Adipose tissue (tissue), 3 donors: ENCODE results near the gene PEX16. TPM values are rescaled to one million over a fixed set of nuclear protein-coding genes. Genes with fewer than 3 reads are reported as not detected.
A peak's percentile ranks its signal among the peaks of the same experiment; 100 is the strongest.
"Not testable (repeated sequence)": the region's sequence is repeated elsewhere in the genome, so short reads cannot be mapped to it uniquely, and the experiment has no call there.

Source experiments
- H3K27ac ChIP-seq: one replicate; pipeline ENCODE4 v1.5.1; 2013; ENCODE audit warnings: low read depth, low read length
- WGBS, 3 donors: extraction: QIAGEN DNeasy Blood & Tissue Kit; methylation state at CpG; one replicate each; pipeline ENCODE4 v1.1.7; 2013; 5-methylcytosine and 5-hydroxymethylcytosine counted together
- polyA plus RNA-seq, 3 donors: library from polyadenylated mRNA; stranded (reverse); fragments of 200-250 nt; gene quantifications; one replicate each; pipeline ENCODE4 v1.2.3, GENCODE V29; 2013
- donor health status: healthy with polysubstance abuse.
- donor health status: Bipolar disorder and iron deficiency.
- donor health status: healthy.

The PEX16 gene
- polyA plus RNA-seq, 3 donors: 17.9 to 40.8 (median 35.1) TPM

DNA sequence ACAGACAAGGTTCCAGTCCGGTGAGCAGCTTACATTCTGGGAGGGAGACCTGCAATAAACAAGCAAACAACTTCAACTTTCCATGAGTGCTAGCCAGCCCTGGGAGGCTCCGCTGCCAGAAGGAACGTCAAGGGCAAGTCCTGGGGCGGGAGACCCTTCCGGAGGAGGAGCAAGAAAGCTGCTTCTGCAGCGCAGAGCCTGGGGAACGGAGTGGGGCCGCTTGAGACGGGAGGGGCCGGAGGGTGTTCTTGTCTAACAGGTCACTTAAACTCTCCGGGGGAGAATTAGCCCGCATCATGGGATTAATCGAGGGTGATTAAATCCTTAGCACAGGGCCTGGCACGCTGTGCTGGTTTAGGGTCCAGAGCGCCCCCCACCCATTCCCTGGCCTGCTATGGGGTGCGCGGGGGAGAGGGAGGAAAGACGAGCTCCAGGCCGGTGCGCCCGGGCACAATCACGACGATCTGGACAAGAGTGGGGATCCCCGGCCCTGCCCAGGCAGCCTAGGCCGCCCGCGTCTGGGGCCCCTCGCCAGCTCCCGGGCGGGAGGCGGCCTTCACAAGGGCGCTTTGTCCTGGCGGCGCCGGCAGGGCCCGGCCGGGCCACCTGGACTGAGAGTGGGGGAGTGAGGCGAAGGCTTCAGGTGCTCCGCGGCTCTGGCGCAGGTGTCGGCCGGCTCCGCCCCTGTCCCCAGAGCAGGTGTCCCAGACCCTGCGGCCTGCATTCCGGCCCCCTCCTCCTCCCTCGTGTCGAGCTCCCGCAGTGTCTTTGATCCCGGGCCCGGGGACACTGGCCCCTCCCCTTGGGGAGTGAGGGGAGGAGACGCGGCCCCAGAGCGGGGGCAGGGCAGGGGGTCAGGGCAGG, 4.1 kb upstream of the PEX16 start:
- H3K27ac ChIP-seq: no peak overlapping the region
- WGBS, 3 donors: 11 to 43% (median 36%) methylated on average over 43 to 54 of the region's 54 CpGs

DNA sequence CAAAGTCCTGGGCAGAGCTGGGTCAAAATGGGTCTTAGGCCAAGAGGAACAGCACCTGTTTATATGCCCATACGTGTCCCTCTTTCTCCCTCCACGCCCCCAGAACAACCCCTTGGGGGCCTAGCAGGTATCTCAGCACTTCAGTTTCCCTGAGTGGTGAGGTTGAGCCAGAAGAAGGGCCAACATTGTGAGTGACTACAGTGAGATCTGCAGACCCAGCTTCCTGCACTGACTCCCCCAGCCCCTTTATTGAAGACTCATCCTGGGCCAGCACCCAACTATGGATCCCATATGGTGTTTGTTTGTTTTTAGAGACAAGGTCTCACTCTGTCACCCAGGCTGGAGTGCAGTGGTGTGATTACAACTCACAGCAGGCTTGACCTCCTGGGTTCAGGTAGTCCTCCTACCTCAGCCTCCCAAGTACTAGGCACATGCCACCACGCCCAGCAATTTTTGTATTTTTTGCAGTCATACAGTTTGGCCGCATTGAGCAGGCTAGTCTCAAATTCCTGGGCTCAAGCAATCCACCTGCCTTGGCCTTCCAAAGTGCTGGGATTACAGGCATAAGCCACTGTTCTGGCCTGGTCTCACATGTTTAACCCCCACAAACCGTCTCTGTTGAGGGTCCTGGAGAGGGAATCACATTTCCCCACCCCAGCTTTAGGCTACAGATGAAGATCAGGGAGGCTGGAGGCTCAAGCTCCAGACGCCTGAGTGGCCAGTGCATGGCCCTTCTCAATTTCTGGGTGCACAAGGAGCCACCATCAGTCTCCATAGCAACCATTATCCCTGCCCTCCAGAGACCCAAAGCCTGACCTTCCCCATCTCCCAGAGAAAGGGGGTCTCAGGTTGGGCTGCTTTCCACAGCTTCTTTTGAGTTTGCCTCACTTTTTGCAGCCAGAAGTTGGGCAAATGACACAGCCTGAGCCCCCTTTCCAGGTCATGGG, 3.1 kb upstream of the PEX16 start:
- H3K27ac ChIP-seq: no peak overlapping the region
- 84 to 94% (median 87%) methylated on average over 6 of the region's 6 CpGs for WGBS, 3 donors

DNA sequence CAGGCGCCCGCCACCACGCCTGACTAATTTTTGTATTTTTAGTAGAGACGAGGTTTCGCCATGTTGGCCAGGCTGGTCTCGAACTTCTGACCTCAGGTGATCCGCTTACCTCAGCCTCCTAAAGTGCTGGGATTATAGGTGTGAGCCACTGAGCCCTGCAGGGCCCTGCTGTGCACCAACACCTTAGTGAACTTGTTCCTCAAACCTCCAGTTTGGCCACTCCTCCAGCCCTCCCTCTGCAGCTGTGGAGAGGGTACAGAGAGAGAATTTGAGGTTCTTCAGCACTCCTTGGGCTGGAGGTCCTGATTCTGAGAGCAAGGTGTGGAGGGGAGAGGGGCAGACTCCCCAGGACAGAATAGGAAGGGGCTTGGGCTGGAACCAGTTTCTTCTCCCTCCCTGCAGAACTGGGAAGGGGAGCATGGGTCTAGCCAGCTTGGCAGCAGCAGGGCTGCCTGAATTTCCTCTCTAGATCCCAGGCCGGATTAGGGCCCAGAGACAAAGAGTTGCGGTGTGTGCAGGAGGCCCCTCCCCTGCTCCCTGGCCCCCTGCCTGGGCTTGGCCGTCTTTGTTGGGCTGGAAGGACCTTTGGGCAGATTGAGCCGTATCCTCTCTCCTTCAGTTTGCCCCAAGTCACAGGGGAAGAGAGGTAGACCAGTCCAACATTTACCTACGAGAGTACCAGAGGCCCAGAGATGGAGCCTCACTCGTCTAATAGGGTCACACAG, 2.3 kb upstream of the PEX16 start:
- 65 to 79% (median 79%) methylated on average over 13 of the region's 13 CpGs for WGBS, 3 donors
- no peak overlapping the region for H3K27ac ChIP-seq

DNA sequence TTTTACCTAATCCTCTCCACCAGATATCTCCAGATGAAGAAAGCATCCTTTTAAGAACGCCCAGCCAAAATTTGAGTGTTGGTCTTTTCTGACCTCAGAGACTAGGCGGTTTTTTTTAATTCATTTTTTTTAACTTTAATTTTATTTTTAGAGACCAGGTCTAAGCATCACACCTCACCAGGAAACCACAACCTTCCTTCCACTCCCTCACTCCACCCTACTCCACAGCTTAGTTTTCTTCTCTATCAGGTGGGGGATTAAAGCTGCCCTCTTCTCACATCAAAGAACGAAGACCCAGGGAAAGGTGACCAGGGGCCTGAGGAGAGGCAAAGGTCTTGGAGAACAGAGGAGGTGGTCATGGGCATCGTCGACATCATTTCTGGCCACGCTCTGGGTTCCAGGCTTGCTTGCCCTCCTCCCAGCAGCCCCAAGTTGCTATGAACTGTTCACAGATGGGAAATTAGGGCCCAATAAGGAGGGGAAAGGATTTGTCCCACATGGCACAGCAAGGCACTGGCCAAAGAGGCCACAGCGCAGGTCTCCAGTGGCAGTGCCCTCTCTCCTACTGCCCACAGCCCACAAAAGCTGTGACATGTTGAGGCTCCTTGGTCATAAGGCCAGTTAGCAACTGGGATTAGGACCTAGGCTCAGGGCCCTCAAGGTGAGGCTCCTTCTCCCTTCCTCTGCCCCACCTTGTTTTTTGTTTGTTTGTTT, 1.4 kb upstream of the PEX16 start:
- H3K27ac ChIP-seq: no peak overlapping the region
- 57 to 72% (median 59%) methylated on average over 7 of the region's 7 CpGs for WGBS, 3 donors

DNA sequence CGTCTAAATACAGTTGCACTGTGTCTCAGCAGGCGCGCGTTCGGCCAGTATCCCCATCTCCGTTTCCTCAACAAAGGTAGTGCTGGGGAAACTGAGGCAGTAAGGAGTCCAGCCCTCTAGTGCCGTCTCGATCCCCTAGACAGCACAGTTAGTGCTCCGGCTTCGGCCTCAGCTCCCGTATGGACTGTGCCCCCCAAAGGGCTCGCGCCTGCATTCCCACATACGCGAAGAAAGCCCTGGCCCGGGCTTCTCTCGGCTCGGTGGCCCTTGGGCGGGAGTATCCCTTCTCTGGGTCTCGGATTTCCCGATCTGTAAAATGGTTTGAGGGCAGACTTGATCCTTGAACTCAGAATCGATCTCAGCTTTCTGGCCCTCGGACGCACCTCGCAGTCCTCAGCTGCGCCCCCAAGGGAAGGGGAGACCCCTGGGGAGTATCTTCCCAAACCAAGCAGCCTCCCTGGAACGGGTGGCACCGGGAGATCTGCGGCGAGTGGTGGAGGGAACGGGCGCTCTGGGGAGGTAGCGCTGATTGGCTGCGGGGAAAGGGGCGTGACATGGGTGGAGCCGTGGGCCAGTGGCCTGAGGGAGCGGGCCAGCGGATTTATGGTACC, 759 bp upstream of the PEX16 start:
- 0 to 1% (median 0%) methylated on average over 38 of the region's 38 CpGs for WGBS, 3 donors
- no peak overlapping the region for H3K27ac ChIP-seq

DNA sequence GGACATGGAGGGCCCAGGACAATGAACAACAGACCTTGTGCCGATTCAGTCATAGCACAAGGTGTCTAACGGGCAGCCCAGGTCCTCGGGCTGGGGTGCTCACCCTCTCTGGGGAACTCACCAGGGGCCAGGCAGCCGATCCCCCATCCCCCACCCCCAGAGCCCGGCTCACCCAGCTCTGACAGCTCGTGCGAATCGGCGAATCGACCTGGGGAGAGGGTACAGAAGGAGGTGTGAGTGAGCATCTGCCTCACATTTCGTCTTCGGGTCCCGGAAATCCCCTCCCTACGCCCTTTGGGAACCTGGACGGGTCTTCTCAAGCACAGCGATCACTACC, 423 bp downstream of the PEX16 start:
- peak overlapping the region; percentile 39 for H3K27ac ChIP-seq
- WGBS, 3 donors: 4 to 7% (median 5%) methylated on average over 16 of the region's 16 CpGs

DNA sequence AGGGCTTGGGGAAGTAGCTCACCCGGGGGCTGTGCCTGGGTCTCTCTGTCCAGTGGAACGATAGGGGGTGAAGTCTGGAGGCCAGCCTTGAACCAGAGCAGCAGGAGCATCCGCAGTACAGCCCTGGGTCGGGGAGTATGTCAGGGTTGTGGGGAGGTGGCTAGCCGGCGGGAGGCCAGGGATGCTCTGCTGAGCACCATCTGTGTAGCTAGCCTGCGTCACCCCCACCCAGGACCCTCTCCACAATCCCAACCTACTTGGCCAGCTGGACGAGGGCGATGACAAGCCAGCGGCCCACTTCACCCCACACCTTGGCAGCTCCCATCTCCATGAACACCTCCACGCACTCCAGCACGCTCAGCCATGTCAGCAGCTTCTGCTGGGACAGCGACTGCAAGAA, 2.2 kb downstream of the PEX16 start:
- H3K27ac ChIP-seq: no peak overlapping the region
- WGBS, 3 donors: 83 to 87% (median 86%) methylated on average over 13 of the region's 13 CpGs

DNA sequence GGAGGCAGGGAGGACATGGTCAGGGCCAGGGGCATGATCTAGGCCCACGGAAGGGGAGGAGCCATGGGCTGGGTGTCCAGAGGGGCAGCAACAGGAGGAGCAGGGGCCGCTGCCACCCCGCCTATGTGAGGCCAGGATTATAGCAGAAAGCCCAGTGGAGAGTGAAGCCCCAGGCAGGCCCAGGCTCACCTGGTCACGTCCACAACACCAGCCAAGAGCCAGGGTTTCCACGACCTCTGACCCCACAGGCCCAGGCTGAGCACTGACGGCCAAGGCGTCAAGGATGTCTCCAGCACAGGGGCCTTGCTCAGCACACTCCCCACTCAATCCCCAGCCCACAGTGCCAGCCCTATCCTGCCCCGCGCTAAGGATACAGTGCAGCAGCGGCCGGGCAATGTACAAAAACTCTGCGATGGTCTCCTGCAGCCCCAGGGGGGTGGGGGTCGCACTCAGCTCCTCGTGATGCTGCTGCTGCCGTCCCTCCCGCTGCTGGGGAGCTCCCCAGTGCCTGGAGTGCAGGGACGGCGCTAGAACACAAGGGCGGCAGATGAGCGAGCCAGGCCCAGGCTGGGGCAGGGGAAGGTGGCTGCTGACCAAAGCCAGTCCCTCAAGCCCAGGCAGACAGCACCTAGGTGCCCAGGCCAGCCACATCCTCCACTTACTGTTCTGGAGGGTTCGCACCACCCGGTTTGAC, 3.6 kb downstream of the PEX16 start:
- no peak overlapping the region for H3K27ac ChIP-seq
- 86 to 91% (median 88%) methylated on average over 20 to 22 of the region's 22 CpGs for WGBS, 3 donors

DNA sequence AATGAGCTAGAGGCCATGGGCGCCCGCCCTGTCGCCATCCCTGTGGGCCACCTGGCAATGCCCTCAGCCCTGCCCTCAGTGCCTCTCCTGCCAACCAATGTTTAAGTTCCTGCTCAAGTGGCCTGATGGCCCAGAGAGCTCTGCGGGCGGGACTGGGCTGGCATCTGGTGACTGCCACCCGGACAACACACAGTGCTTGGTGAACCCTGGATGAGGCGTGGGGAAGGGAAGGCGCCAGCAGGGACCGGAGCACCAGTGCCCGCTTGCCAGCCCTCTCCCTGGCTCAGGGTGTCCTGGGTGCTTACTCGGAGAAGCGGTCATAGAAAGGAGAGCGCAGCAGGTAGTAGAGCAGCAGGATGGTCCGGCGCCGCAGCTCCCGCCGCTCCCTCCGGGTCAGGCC, 4.2 kb downstream of the PEX16 start:
- 94 to 98% (median 94%) methylated on average over 18 to 19 of the region's 19 CpGs for WGBS, 3 donors
- no peak overlapping the region for H3K27ac ChIP-seq

DNA sequence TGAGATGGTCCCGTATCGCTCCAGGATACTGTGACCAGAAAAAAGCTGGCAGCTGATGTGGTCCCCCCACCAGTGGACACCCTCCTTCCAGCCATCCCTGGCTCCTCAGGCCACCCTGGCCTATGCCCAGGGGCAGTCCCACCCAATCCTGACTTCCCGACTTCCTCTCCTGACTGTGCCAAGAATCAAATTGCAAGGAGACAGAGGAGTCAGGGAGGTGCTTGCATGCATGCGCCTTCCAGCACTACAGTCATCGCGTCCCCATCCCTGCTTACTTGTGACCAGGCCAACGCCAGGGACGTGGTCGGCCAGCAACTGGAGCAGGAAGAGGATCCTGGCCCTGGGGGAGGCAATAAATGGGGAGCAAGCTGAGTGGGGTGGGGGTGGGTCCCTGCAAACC, 7.1 kb downstream of the PEX16 start:
- H3K27ac ChIP-seq: no peak overlapping the region
- 73 to 89% (median 74%) methylated on average over 9 of the region's 9 CpGs for WGBS, 3 donors

DNA sequence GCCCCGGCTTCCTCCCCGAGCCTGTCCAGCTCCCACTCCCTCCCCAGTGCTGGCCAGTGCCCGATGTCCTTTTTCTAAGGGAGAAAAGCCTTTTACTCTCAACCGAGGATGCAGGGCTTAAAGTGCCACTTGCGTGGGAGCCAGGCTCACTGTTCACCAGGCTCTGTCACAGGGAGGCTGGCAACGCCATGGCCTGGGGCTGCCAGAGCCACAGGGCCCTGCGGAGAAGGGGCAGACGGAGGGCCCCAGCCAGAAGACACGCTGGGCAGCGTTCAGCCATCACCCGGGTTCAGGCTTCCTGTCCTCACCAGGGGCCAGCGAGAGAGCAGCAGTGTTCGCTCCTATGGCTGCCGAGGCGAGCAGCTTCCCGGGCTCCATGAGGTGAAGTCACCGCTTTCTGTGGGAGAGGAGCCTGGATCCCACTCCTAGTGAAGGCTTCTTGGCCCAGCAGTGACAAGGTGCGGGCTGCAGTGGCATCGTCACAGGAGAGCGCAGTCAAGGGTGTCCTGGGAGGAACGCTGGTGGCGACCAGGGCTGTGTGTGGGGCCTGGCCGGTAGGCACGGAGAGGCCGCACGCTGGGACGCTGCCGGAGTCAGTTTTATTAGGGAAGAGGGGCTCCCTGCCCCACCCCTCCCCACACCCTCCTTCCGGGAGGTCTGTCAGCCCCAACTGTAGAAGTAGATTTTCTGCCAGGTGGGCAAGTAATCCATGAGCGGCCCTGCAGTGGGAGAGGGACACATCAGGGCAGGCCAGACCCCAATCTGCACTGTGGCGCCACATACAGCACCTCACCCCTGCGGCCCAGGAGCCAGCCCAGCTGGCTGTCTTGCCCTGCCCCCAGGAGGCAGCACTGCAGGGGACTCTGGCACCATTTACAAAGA, 7.8 kb downstream of the PEX16 start:
- 87 to 92% (median 90%) methylated on average over 28 to 32 of the region's 32 CpGs for WGBS, 3 donors
- no peak overlapping the region for H3K27ac ChIP-seq

DNA sequence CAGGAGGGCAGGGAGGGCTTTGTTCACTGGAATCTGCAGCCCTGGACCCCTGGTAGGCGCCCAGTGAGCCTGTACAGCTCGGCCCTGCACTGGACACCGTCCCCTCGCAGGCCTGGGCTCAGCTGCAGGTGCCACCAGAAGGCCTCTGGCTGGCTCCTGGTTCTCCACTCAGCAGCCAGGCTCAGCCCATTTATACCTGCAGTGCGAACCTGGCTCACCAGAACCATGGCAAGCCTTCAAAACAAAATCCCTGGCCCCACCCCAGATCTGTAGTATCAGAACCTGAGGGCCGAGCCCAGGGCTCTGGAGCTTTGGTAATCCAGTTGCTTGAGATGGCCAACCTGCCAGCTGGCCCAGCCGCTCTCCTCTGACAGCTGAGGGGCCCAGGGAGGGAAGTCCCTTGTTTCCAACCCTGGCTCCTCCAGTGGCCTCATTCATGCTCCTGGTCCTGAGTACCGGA, 9.7 kb downstream of the PEX16 start:
- 51 to 76% (median 70%) methylated on average over 8 of the region's 8 CpGs for WGBS, 3 donors
- no peak overlapping the region for H3K27ac ChIP-seq

DNA sequence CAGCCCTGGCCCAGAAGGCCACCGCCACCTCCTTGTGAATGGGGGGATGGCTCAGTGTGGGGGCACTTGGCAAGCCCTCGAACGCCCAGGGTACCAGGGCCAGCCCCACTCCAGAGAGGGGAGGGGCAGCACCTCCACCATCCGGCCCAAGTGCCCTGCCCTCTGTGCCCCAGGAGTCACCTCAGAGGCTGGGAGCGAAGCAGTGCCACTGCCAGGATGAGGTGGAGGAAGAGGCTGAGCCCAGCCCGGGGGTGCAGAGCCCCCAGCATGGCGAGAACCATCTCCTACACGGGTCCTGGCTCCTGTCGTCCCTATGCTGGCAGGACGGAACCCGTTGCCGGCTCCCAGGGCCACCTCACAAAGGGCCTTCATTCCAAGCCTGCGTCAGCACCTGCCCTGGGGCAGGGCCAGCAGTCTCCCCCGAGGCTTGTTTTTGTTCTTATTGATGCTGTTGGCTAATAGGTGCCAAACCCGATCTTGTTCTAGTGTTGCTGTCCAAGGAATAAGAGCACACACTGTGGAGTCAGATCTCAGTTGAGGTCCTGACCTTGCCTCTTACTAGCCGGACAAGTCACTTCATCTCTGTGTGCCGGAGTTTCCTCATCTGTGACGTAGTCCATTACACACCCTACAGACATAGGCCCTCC, 10.6 kb downstream of the PEX16 start, which contains the start of gene FREY1:
Gene FREY1 (minus strand): TSS at position 307 of the 647 bp plus-strand sequence. CDS start 26 bp downstream, at position 281.
- WGBS, 3 donors: 51 to 68% (median 65%) methylated on average over 16 to 18 of the region's 18 CpGs
- no peak within 1 kb of the TSS for H3K27ac ChIP-seq

DNA sequence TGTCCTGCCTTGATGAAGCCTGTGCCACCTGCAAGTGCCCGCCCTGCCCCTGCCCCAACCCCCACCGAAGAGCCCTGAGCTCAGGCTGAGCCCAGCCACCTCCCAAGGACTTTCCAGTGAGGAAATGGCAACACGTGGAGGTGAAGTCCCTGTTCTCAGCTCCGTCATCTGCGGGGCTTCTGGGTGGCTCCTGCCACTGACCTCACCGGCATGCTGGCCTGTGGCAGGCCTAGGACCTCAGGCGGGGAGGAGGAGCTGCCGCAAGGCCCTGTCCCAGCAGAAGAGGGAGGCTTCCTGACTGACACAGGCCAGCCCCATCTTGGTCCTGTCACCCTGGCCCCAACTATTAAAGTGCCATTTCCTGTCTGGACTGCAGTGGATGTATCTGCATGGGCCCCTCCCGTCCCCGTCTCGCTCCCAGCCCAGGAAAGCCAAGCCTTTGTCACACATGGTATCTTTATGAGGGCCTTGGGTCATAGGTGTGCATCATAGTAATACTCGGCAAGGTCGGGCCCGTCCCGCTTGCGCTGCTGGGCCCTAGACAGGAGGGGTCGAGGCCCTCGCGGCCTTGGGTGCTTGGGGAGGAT, 11.5 kb downstream of the PEX16 start:
- 44 to 64% (median 55%) methylated on average over 19 of the region's 19 CpGs for WGBS, 3 donors
- H3K27ac ChIP-seq: no peak overlapping the region

DNA sequence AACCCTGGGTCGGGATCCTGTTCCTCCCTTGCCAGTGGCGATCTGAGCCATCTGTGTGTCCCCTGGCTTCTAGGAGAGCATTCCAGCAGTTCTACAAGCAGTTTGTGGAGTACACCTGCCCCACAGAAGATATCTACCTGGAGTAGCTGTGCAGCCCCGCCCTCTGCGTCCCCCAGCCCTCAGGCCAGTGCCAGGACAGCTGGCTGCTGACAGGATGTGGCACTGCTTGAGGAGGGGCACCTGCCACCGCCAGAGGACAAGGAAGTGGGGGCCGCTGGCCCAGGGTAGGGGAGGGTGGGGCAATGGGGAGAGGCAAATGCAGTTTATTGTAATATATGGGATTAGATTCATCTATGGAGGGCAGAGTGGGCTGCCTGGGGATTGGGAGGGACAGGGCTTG, 12.1 kb downstream of the PEX16 start:
- 36 to 66% (median 51%) methylated on average over 6 of the region's 6 CpGs for WGBS, 3 donors
- not testable (repeated sequence) for H3K27ac ChIP-seq
